ENCODE results near the gene SMAD2. TPM values are rescaled to one million over a fixed set of nuclear protein-coding genes. Genes with fewer than 3 reads are reported as not detected.

Gene SMAD2
- total and polyA plus RNA-seq, 9 of the 15 experiments (the other 6 are each of a cell fraction or from before 2014, with no cell fraction given), result 9.2 to 49.6 (median 33.7) TPM

- no peak for TF ChIP-seq CHD4 (IDR thresholded peaks at IDR 0.05; ENCODE audit: insufficient read depth, insufficient replicate concordance, low read depth, low read length, poor library complexity, severe bottlenecking)
- TF ChIP-seq ZNF311 (CRISPR knock-in tag; IDR thresholded peaks at IDR 0.05), result no peak
- TF ChIP-seq HOMEZ (CRISPR knock-in tag; IDR thresholded peaks at IDR 0.05), result no peak
- no peak for TF ChIP-seq MLLT1 (IDR thresholded peaks at IDR 0.05)
- TF ChIP-seq NCOR1 (IDR thresholded peaks at IDR 0.05), result no peak
- TF ChIP-seq RBFOX2 (IDR thresholded peaks at IDR 0.05; ENCODE audit: low read depth, low read length), result no peak
- no peak for TF ChIP-seq SIN3A (IDR thresholded peaks at IDR 0.05; ENCODE audit: borderline replicate concordance in 2 of 2, control insufficient read depth in 1 of 2, low read depth in 2 of 2, low read length in 2 of 2)
- no peak for TF ChIP-seq RBM25 (IDR thresholded peaks at IDR 0.05; ENCODE audit: low read depth, low read length, severe bottlenecking)
- no peak for TF ChIP-seq KHSRP (IDR thresholded peaks at IDR 0.05)
- TF ChIP-seq HNRNPK (IDR thresholded peaks at IDR 0.05; ENCODE audit: low read depth, low read length, poor library complexity, severe bottlenecking), result no peak
- TF ChIP-seq SP2 (IDR thresholded peaks at IDR 0.05; ENCODE audit: extremely low read depth, low read depth, low read length, poor library complexity, severe bottlenecking), result no peak
Measured at GRCh38 chr18:47949202-47949601, 18.7 kb upstream of the SMAD2 start (continued).
